HFF-Myc (cell line): ENCODE results near the gene TRMT11.
"Not testable (repeated sequence)": the region's sequence is repeated elsewhere in the genome, so short reads cannot be mapped to it uniquely, and the experiment has no call there.

Source experiments
- DNase-seq: peaks from one replicate; pipeline ENCODE4 v3.0.0-alpha.2; 2011; ENCODE audit warnings: low read depth; ENCODE audit errors: extremely low read depth
- H3K4me3 ChIP-seq: replicated peaks from 2 replicates; pipeline ENCODE4 v1.5.1; 2011; ENCODE audit warnings: low read depth, mild to moderate bottlenecking, control low read depth, low read length
- CTCF ChIP-seq: IDR thresholded peaks from 2 replicates; pipeline ENCODE4 v1.5.1; 2012; ENCODE audit warnings: mild to moderate bottlenecking, low read depth, low read length, control low read depth; ENCODE audit errors: missing control alignments

TRMT11 gene

DNA sequence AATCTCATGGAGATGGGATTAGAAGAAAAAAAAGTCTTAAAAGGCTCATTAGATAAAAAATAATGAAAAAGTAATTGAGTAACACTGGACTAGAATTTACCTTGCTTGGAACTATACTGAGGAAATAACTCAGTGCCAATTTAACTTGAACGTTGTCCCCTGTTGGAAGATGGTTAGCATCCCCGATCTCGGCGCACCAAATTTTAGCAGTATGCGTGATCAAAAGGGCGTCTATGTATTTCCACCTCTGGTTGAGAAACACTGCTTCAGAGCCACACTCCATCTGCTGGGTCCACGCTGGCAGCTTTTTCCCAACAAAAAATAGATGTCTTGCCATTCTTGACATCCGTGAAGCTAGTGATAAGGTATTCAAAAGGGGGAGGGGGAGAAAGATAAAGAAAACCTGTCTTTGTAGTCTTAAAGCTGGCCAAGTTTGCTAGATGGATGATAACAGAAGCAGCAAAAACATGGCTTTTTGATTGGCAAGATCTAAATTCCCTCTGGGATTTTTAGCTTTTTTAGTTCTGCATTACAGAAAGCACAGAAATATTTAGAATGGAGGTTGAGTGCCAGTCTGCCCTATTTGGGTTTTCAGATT, 23.3 kb upstream of the TRMT11 start:
- no peak overlapping the region for H3K4me3 ChIP-seq
- TF ChIP-seq CTCF = no peak
- DNase-seq = no peak

- no peak overlapping the region for H3K4me3 ChIP-seq
- TF ChIP-seq CTCF = no peak
- DNase-seq = no peak
These were observed 22.5 kb upstream of the TRMT11 start for GRCh38 chr6:125963817-125964216.

DNA sequence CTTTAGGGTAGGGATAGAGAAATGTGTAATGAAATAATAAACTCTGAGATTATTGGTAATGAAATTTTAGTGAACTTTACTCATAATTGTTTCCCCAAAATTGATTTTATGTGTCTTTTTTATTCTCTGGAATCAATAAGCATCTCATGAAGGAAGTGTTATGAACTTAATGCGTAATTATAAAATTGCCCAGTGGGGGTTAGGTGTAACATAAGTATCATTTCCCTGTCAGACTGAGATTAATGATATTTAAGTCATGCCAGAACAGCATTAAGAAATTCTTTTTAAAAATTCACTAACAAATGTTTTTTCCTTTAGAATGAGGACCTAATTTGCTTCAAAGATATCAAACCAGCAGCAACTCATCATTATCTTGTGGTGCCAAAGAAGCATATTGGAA, 19.8 kb upstream of the TRMT11 start:
- no peak for TF ChIP-seq CTCF
- no peak overlapping the region for H3K4me3 ChIP-seq
- no peak for DNase-seq

GRCh38 chr6:125968493-125968892, 17.8 kb upstream of the TRMT11 start:
- no peak overlapping the region for H3K4me3 ChIP-seq
- TF ChIP-seq CTCF = no peak
- DNase-seq = no peak

DNA sequence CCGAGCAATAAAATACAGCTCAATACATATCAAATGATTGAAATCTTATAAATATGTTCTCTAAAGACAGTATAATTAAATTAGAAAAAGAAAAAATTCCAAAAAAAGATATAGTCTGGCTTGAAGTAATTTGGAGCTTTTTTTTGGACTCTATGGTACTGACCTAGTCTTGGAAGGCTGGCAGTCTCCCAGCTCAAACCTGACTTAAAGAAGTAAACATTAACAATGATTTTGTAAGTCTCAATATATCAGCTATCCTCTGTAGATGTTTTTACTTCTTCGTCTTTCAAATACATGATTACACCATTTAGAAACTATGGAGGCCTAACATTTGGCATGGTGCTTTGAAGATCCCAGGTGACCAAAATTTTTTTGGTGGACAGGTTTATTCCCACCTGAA, 15.6 kb upstream of the TRMT11 start:
- no peak for TF ChIP-seq CTCF
- DNase-seq = no peak
- no peak overlapping the region for H3K4me3 ChIP-seq

- DNase-seq, H3K4me3 ChIP-seq: not testable (repeated sequence)
These were observed 13.9 kb upstream of the TRMT11 start for GRCh38 chr6:125972478-125972877.

DNA sequence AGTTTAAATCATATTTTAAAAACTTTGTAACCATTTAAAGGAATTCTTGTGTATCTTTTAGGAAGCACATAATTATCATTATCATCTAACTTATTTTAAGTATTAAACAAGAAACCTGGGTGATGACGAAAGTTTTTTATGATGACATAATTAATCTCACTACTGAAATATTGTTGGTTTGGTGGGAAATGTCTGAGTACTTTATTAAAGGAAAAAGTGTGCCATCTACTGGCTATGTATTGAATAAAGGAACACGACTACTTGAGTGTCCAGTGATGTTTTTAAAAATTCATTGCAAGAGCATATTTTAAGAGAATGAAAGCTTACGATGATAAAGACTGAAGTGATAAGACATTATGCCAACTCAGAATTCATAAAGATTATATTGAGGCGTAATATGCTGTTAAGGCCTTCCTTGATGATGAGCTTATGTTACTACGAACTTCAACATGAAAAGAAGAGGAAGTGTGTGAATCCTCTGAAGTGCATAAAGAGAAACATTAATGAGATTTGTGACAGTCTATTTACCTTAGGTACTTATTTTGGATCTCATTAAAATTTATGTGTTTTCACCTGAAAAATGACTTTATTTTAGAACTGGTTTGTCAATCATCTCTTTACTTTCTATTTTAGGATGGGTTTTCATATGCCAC, 12.0 kb upstream of the TRMT11 start:
- peak; percentile 28 for TF ChIP-seq CTCF
- H3K4me3 ChIP-seq = no peak overlapping the region
- no peak for DNase-seq
